DOHH2 (cell line): ENCODE results near the gene TANC1.

Experiments used
- H3F3A ChIP-seq: fragments of 200-600 bp; sonication (generic), shearing (Covaris generic); 2 replicates; pipeline ENCODE4 v1.6.0; 2016; ENCODE audit warnings: antibody characterized with exemption, mild to moderate bottlenecking; ENCODE audit not compliant: control insufficient read depth, insufficient read depth
- H3K27ac ChIP-seq: fragments of 200-600 bp; sonication (generic); 2 replicates; pipeline ENCODE4 v1.5.1; 2014; ENCODE audit warnings: low read depth, mild to moderate bottlenecking, low read length, moderate library complexity
- H3K27me3 ChIP-seq: fragments of 200-600 bp; sonication (generic); 2 replicates; pipeline ENCODE4 v1.6.1; 2014; ENCODE audit warnings: mild to moderate bottlenecking, low read length, mixed read lengths; ENCODE audit not compliant: control insufficient read depth
- H3K36me3 ChIP-seq: fragments of 200-600 bp; sonication (generic); 2 replicates; pipeline ENCODE4 v1.6.1; 2014; ENCODE audit warnings: mild to moderate bottlenecking, low read length, moderate library complexity, mixed read lengths; ENCODE audit not compliant: control insufficient read depth
- H3K4me1 ChIP-seq: fragments of 200-600 bp; sonication (generic); 2 replicates; pipeline ENCODE4 v1.6.1; 2014; ENCODE audit warnings: mild to moderate bottlenecking, low read length, mixed read lengths; ENCODE audit not compliant: control insufficient read depth
- H3K4me2 ChIP-seq: fragments of 200-600 bp; sonication (generic); 2 replicates; pipeline ENCODE4 v1.6.0; 2014; ENCODE audit warnings: mild to moderate bottlenecking, low read length, moderate library complexity
- H3K4me3 ChIP-seq: fragments of 200-600 bp; sonication (generic); 2 replicates; pipeline ENCODE4 v1.5.1; 2014; ENCODE audit warnings: mild to moderate bottlenecking, low read length, mixed read lengths
- H3K79me2 ChIP-seq: fragments of 200-600 bp; sonication (generic); 2 replicates; pipeline ENCODE4 v1.6.1; 2014; ENCODE audit warnings: mild to moderate bottlenecking, low read length, mixed read lengths; ENCODE audit not compliant: control insufficient read depth
- H3K9me2 ChIP-seq: fragments of 200-600 bp; sonication (generic); replicated peaks from 2 replicates; pipeline ENCODE4 v1.6.1; 2014; ENCODE audit warnings: mild to moderate bottlenecking, low read length, mixed read lengths; ENCODE audit not compliant: control insufficient read depth
- H3K9me3 ChIP-seq: fragments of 200-600 bp; sonication (generic); 2 replicates; pipeline ENCODE4 v1.6.1; 2014; ENCODE audit warnings: antibody characterized with exemption, low read length, mixed read lengths; ENCODE audit not compliant: control insufficient read depth, insufficient read depth
- H4K20me1 ChIP-seq: fragments of 200-600 bp; sonication (generic); 2 replicates; pipeline ENCODE4 v1.6.0; 2014; ENCODE audit warnings: low read depth, mild to moderate bottlenecking, antibody characterized with exemption, low read length, moderate library complexity; ENCODE audit not compliant: control insufficient read depth, insufficient read depth
- CTCF ChIP-seq: fragments of 200-600 bp; sonication (generic); IDR thresholded peaks from one replicate; pipeline ENCODE4 v1.5.1; 2014; ENCODE audit warnings: antibody characterized with exemption, mild to moderate bottlenecking, low read depth, low read length; ENCODE audit not compliant: poor library complexity, severe bottlenecking
- EZH2phosphoT487 ChIP-seq: fragments of 200-600 bp; sonication (generic); IDR thresholded peaks from 2 replicates; pipeline ENCODE4 v1.6.1; 2017; ENCODE audit warnings: borderline replicate concordance, mild to moderate bottlenecking, antibody characterized with exemption, low read length, moderate library complexity, mixed read lengths

Gene TANC1

GRCh38 chr2:158960193-158960592, 8.2 kb upstream of the TANC1 start:
- Histone ChIP-seq H3K4me3 (no peak overlapping the region), H3K27me3 (0 out of 2 replicates have a peak, but pooled peaks cover 4% of the 10 kb centered on the region), H3K9me3 (no peaks in the 10 kb centered on the region), H3F3A (no peaks in the 10 kb centered on the region), H3K79me2 (no peaks in the 10 kb centered on the region), H3K4me2 (no peak overlapping the region), H3K27ac (no peak overlapping the region), H4K20me1 (no peaks in the 10 kb centered on the region), H3K36me3 (no peaks in the 10 kb centered on the region), H3K4me1 (no peaks in the 10 kb centered on the region), H3K9me2 (no peaks in the 10 kb centered on the region)
- TF ChIP-seq CTCF (no peak), EZH2phosphoT487 (no peak)

- Histone ChIP-seq H3K4me1 (no peaks in the 10 kb centered on the region), H3K4me3 (no peak overlapping the region), H3K36me3 (no peaks in the 10 kb centered on the region), H4K20me1 (no peaks in the 10 kb centered on the region), H3K9me2 (no peaks in the 10 kb centered on the region), H3K79me2 (no peaks in the 10 kb centered on the region), H3K4me2 (no peak overlapping the region), H3F3A (no peaks in the 10 kb centered on the region), H3K27me3 (0 out of 2 replicates have a peak, but pooled peaks cover 4% of the 10 kb centered on the region), H3K9me3 (no peaks in the 10 kb centered on the region), H3K27ac (no peak overlapping the region)
- TF ChIP-seq CTCF, result no peak
- TF ChIP-seq EZH2phosphoT487, result no peak
Observed at GRCh38 chr2:158962074-158962473, 6.4 kb upstream of the TANC1 start.

GRCh38 chr2:158963071-158963470, 5.4 kb upstream of the TANC1 start:
- no peaks in the 10 kb centered on the region for H3K4me1 ChIP-seq
- no peaks in the 10 kb centered on the region for H3K9me3 ChIP-seq
- H3K9me2 ChIP-seq, result no peaks in the 10 kb centered on the region
- no peak overlapping the region for H3K27ac ChIP-seq
- peaks cover 14% of the 10 kb centered on the region for H3K27me3 ChIP-seq
- H3F3A ChIP-seq, result no peaks in the 10 kb centered on the region
- H3K36me3 ChIP-seq, result no peaks in the 10 kb centered on the region
- TF ChIP-seq CTCF, result no peak
- no peak for TF ChIP-seq EZH2phosphoT487
- H3K79me2 ChIP-seq, result no peaks in the 10 kb centered on the region
- no peak overlapping the region for H3K4me2 ChIP-seq
- H3K4me3 ChIP-seq, result no peak overlapping the region
- no peaks in the 10 kb centered on the region for H4K20me1 ChIP-seq
